ENCODE measurements around the gene CCS.
A peak's percentile ranks its signal among the peaks of the same experiment; 100 is the strongest.

CCS gene

GRCh38 chr11:66570850-66571180, 22.2 kb upstream of the CCS start:
- Histone ChIP-seq H3K9me3 (ENCODE audit: control insufficient read depth, insufficient read depth, low read length) (no peaks in the 10 kb centered on the region), H3K4me3 (ENCODE audit: low read length) (no peak overlapping the region), H3K27ac (ENCODE audit: low read depth, low read length) (no peak overlapping the region), H3K79me2 (ENCODE audit: control insufficient read depth, low read length) (no peaks in the 10 kb centered on the region), H4K20me1 (ENCODE audit: control insufficient read depth, insufficient read depth, low read depth, low read length) (no peaks in the 10 kb centered on the region), H3K36me3 (ENCODE audit: control insufficient read depth, low read length) (no peaks in the 10 kb centered on the region), H3K4me2 (ENCODE audit: low read length) (no peak overlapping the region), H3K4me1 (ENCODE audit: control insufficient read depth, low read length) (peaks cover 11% of the 10 kb centered on the region), H3F3A (ENCODE audit: control insufficient read depth, insufficient read depth) (no peaks in the 10 kb centered on the region), H3K9me2 (replicated peaks; ENCODE audit: control insufficient read depth, low read length) (no peaks in the 10 kb centered on the region), H3K27me3 (ENCODE audit: control insufficient read depth, low read length) (peaks cover 28% of the 10 kb centered on the region)
- TF ChIP-seq CTCF (IDR thresholded peaks at IDR 0.05; ENCODE audit: low read depth, low read length, poor library complexity, severe bottlenecking), result no peak

- Histone ChIP-seq H3K27me3 (ENCODE audit: control insufficient read depth, low read length) (no peaks in the 10 kb centered on the region), H3K4me2 (ENCODE audit: low read length) (0 out of 2 replicates have a peak overlapping the region, but pooled peaks have one; percentile 24), H3K4me1 (ENCODE audit: control insufficient read depth, low read length) (peaks cover 3% of the 10 kb centered on the region; the same call in 1 of the 2 replicates), H3F3A (ENCODE audit: control insufficient read depth, insufficient read depth) (no peaks in the 10 kb centered on the region), H3K27ac (ENCODE audit: low read depth, low read length) (no peak overlapping the region), H4K20me1 (ENCODE audit: control insufficient read depth, insufficient read depth, low read depth, low read length) (no peaks in the 10 kb centered on the region), H3K79me2 (ENCODE audit: control insufficient read depth, low read length) (no peaks in the 10 kb centered on the region), H3K36me3 (ENCODE audit: control insufficient read depth, low read length) (no peaks in the 10 kb centered on the region), H3K9me2 (replicated peaks; ENCODE audit: control insufficient read depth, low read length) (no peaks in the 10 kb centered on the region), H3K4me3 (ENCODE audit: low read length) (no peak overlapping the region), H3K9me3 (ENCODE audit: control insufficient read depth, insufficient read depth, low read length) (peaks cover 9% of the 10 kb centered on the region; the same call in 1 of the 2 replicates)
- TF ChIP-seq CTCF (IDR thresholded peaks at IDR 0.05; ENCODE audit: low read depth, low read length, poor library complexity, severe bottlenecking) (peak; percentile 89), EZH2phosphoT487 (IDR thresholded peaks at IDR 0.05; ENCODE audit: borderline replicate concordance, low read length) (no peak)
Observed at GRCh38 chr11:66579017-66579606, 13.9 kb upstream of the CCS start.

- H3K4me2 ChIP-seq (ENCODE audit: low read length), result no peak overlapping the region
- no peaks in the 10 kb centered on the region for H3K36me3 ChIP-seq (ENCODE audit: control insufficient read depth, low read length)
- no peaks in the 10 kb centered on the region for H3K79me2 ChIP-seq (ENCODE audit: control insufficient read depth, low read length)
- H4K20me1 ChIP-seq (ENCODE audit: control insufficient read depth, insufficient read depth, low read depth, low read length), result no peaks in the 10 kb centered on the region
- no peak overlapping the region for H3K27ac ChIP-seq (ENCODE audit: low read depth, low read length)
- H3K27me3 ChIP-seq (ENCODE audit: control insufficient read depth, low read length), result 0 out of 2 replicates have a peak, but pooled peaks cover 3% of the 10 kb centered on the region
- peaks cover 3% of the 10 kb centered on the region; the same call in 1 of the 2 replicates for H3K4me1 ChIP-seq (ENCODE audit: control insufficient read depth, low read length)
- no peak overlapping the region for H3K4me3 ChIP-seq (ENCODE audit: low read length)
- H3K9me3 ChIP-seq (ENCODE audit: control insufficient read depth, insufficient read depth, low read length), result peaks cover 9% of the 10 kb centered on the region; the same call in 1 of the 2 replicates
- H3K9me2 ChIP-seq (replicated peaks; ENCODE audit: control insufficient read depth, low read length), result no peaks in the 10 kb centered on the region
- H3F3A ChIP-seq (ENCODE audit: control insufficient read depth, insufficient read depth), result no peaks in the 10 kb centered on the region
- TF ChIP-seq CTCF (IDR thresholded peaks at IDR 0.05; ENCODE audit: low read depth, low read length, poor library complexity, severe bottlenecking), result no peak
- TF ChIP-seq EZH2phosphoT487 (IDR thresholded peaks at IDR 0.05; ENCODE audit: borderline replicate concordance, low read length), result no peak
Observed at GRCh38 chr11:66580803-66581202, 12.2 kb upstream of the CCS start.
